HCT116 (cell line): ENCODE measurements around the gene TEX29. TPM values are rescaled to one million over a fixed set of nuclear protein-coding genes. Genes with fewer than 3 reads are reported as not detected.

Source experiments
- ATAC-seq: fragments of 200-7000 bp; cut with Tn5 transposase; 2 replicates; pipeline ENCODE4 v1.9.1; 2020; ENCODE audit warnings: mild to moderate bottlenecking, moderate library complexity
- BruUV-seq: library from RNA; stranded (reverse); fragments of 400-500 nt; replicated peaks from 2 replicates; lab custom pipeline; 2021; lab: Mats Ljungman, UMichigan
- CTCF ChIA-PET: fragments of 300-600 bp; sonication (Branson Sonifier 250); formaldehyde crosslinking; loops from one replicate; lab custom pipeline; 2021; ENCODE audit warnings: antibody characterized with exemption; lab: Charles Lee
- POLR2A ChIA-PET: fragments of 300-600, 350-600 bp; sonication (Branson Sonifier 250); formaldehyde crosslinking; loops from one replicate; lab custom pipeline; 2021; ENCODE audit warnings: antibody characterized with exemption; lab: Charles Lee
- RAD21 ChIA-PET, 2 experiments: fragments of 300-600 bp; sonication (Branson Sonifier 250); formaldehyde crosslinking; loops; one replicate each; lab custom pipeline; 2023; ENCODE audit warnings: low total read pairs in 2 of 2; ENCODE audit not compliant: uncharacterized antibody in 2 of 2, unreplicated experiment in 2 of 2, low non-redundant PET in 1 of 2; lab: Charles Lee
- DNase-seq: peaks from one replicate; pipeline ENCODE4 v3.0.0-alpha.2; 2010; ENCODE audit warnings: low read depth, low spot score
- H2AFZ ChIP-seq: fragments of 200-600 bp; shearing (Covaris generic), sonication (generic); 2 replicates; pipeline ENCODE4 v1.6.1; 2017; ENCODE audit warnings: low read depth, mixed run types, mixed read lengths, antibody characterized with exemption, low read length; ENCODE audit not compliant: poor library complexity, severe bottlenecking
- H3K27ac ChIP-seq: 2 replicates; pipeline ENCODE4 v1.5.1; 2012; ENCODE audit warnings: low read depth, low read length
- H3K27me3 ChIP-seq: fragments of 200-600 bp; sonication (generic); 2 replicates; pipeline ENCODE4 v1.6.1; 2016; ENCODE audit warnings: mixed run types, low read length, mixed read lengths; ENCODE audit not compliant: insufficient read depth
- H3K36me3 ChIP-seq, 2 experiments: fragments of 200-500 bp in 1 of 2; fragments of 200-600 bp in 1 of 2; sonication (Bioruptor generic) in 1 of 2; sonication (generic) in 1 of 2; 2 replicates each; pipeline versions ENCODE4 v1.5.1 to v1.6.1; 2014 to 2016; ENCODE audit warnings: low read length in 2 of 2, inconsistent platforms in 1 of 2, mixed read lengths in 1 of 2, mixed run types in 1 of 2; ENCODE audit not compliant: insufficient read depth in 2 of 2, control insufficient read depth in 1 of 2
- H3K4me1 ChIP-seq, 2 experiments: fragments of 200-600 bp in 1 of 2; sonication (generic) in 1 of 2; 2 replicates each; pipeline versions ENCODE4 v1.5.1 to v1.6.1; 2012 to 2017; ENCODE audit warnings: low read length in 2 of 2, inconsistent platforms in 1 of 2, mild to moderate bottlenecking in 1 of 2, mixed read lengths in 1 of 2, mixed run types in 1 of 2, moderate library complexity in 1 of 2; ENCODE audit not compliant: insufficient read depth in 2 of 2, control insufficient read depth in 1 of 2
- H3K4me2 ChIP-seq: fragments of 200-600 bp; sonication (generic); 2 replicates; pipeline ENCODE4 v1.6.1; 2017; ENCODE audit warnings: mixed run types, low read length, mixed read lengths
- H3K4me3 ChIP-seq, 2 experiments: fragments of 200-600 bp in 1 of 2; sonication (generic) in 1 of 2; replicated peaks in 1 of 2; 2 replicates each; pipeline ENCODE4 v1.5.1; 2011 to 2016; ENCODE audit warnings: low read length in 2 of 2, control low read depth in 1 of 2, low read depth in 1 of 2, mild to moderate bottlenecking in 1 of 2, mixed read lengths in 1 of 2, mixed run types in 1 of 2
- H3K79me2 ChIP-seq: fragments of 200-600 bp; sonication (generic); 2 replicates; pipeline ENCODE4 v1.6.1; 2017; ENCODE audit warnings: mild to moderate bottlenecking, mixed run types, low read length, moderate library complexity, mixed read lengths; ENCODE audit not compliant: insufficient read depth
- H3K9ac ChIP-seq: fragments of 200-600 bp; sonication (generic); 2 replicates; pipeline ENCODE4 v1.6.1; 2016; ENCODE audit warnings: low read length, mixed read lengths
- H3K9me2 ChIP-seq: fragments of 200-600 bp; sonication (generic), shearing (Covaris generic); 2 replicates; pipeline ENCODE4 v1.6.1; 2017; ENCODE audit warnings: mixed run types, mild to moderate bottlenecking, moderate library complexity; ENCODE audit not compliant: insufficient read depth
- H3K9me3 ChIP-seq, 2 experiments: fragments of 200-500 bp in 1 of 2; fragments of 200-600 bp in 1 of 2; sonication (Bioruptor generic) in 1 of 2; sonication (generic) in 1 of 2; 2 replicates each; pipeline ENCODE4 v1.6.1; 2014 to 2017; ENCODE audit warnings: low read length in 2 of 2, mixed read lengths in 2 of 2, inconsistent platforms in 1 of 2, low read depth in 1 of 2, mild to moderate bottlenecking in 1 of 2, mixed run types in 1 of 2, moderate library complexity in 1 of 2; ENCODE audit not compliant: control insufficient read depth in 1 of 2, insufficient read depth in 1 of 2
- H4K20me1 ChIP-seq: fragments of 200-600 bp; sonication (generic), shearing (Covaris generic); 2 replicates; pipeline ENCODE4 v1.6.1; 2017; ENCODE audit warnings: mixed run types, mild to moderate bottlenecking, moderate library complexity; ENCODE audit not compliant: insufficient read depth
- ATF3 ChIP-seq: IDR thresholded peaks from 2 replicates; pipeline ENCODE4 v1.6.1; 2012
- ELF1 ChIP-seq: IDR thresholded peaks from 2 replicates; pipeline ENCODE4 v1.6.1; 2012; ENCODE audit warnings: low read depth, borderline replicate concordance
- EZH2 ChIP-seq: fragments of 200-600 bp; sonication (generic); IDR thresholded peaks from 2 replicates; pipeline ENCODE4 v1.6.1; 2017; ENCODE audit warnings: antibody characterized with exemption, mixed run types
- FOSL1 ChIP-seq: IDR thresholded peaks from 2 replicates; pipeline ENCODE4 v1.6.1; 2012; ENCODE audit warnings: low read depth
- JUND ChIP-seq: IDR thresholded peaks from 2 replicates; pipeline ENCODE4 v1.6.1; 2012
- POLR2A ChIP-seq: IDR thresholded peaks from 2 replicates; pipeline ENCODE4 v1.7.0; 2011; ENCODE audit warnings: borderline replicate concordance; ENCODE audit not compliant: insufficient read depth, insufficient read length; ENCODE audit errors: extremely low read depth
- SRF ChIP-seq: IDR thresholded peaks from 2 replicates; pipeline ENCODE4 v1.6.1; 2012; ENCODE audit warnings: low read depth
- YY1 ChIP-seq: IDR thresholded peaks from 2 replicates; pipeline ENCODE4 v1.6.1; 2011; ENCODE audit warnings: low read length, low read depth, moderate library complexity, mild to moderate bottlenecking; ENCODE audit not compliant: insufficient replicate concordance; ENCODE audit errors: extremely low read depth
- ZBTB33 ChIP-seq: IDR thresholded peaks from 2 replicates; pipeline ENCODE4 v1.6.1; 2011; ENCODE audit warnings: mild to moderate bottlenecking, low read length, moderate library complexity; ENCODE audit not compliant: insufficient replicate concordance; ENCODE audit errors: extremely low read depth
- ZFX ChIP-seq: fragments of 450-650 bp; IDR thresholded peaks from 2 replicates; pipeline ENCODE4 v1.6.1; 2017
- ZNF274 ChIP-seq: fragments of 200-500 bp; sonication (Bioruptor generic); IDR thresholded peaks from 2 replicates; pipeline ENCODE4 v1.6.1; 2014; ENCODE audit warnings: mild to moderate bottlenecking, low read depth, low read length, inconsistent platforms
- intact Hi-C: fragments of 100-400 bp; cut with micrococcal nuclease; formaldehyde crosslinking; loops from 2 replicates; pipeline ENCODE4 v1.10.0; 2022
- total RNA-seq: library from RNA; stranded (reverse); gene quantifications from one replicate; pipeline ENCODE4 v1.2.1, GENCODE V29; 2021; ENCODE audit not compliant: unreplicated experiment

TEX29 gene
- total RNA-seq, 1 experiment from 2014 or later = not detected

GRCh38 chr13:111288276-111288675, 32.2 kb upstream of the TEX29 start:
- Histone ChIP-seq H3K79me2 (no peaks in the 10 kb centered on the region; the same call in 1 of the 2 replicates), H3K27ac (no peak overlapping the region), H3K9me2 (no peaks in the 10 kb centered on the region), H3K4me3 (no peak overlapping the region), H2AFZ (no peak overlapping the region), H3K9ac (no peak overlapping the region), H3K36me3 (peaks cover 19 to 24% of the 10 kb centered on the region in 2 experiments), H4K20me1 (no peaks in the 10 kb centered on the region), H3K4me1 (no peaks in the 10 kb centered on the region), H3K4me2 (no peak overlapping the region), H3K9me3 (no peaks in the 10 kb centered on the region)
- no peak for DNase-seq
- intact Hi-C loops = no loop called here
- BruUV-seq = no TSS peak
- ChIA-PET POLR2A (no interaction called here), CTCF (no interaction called here), RAD21 (no interaction called here)
- no peak for TF ChIP-seq FOSL1
- TF ChIP-seq, all 23 proteins: peak for 0
- H3K27me3 ChIP-seq = no peaks in the 10 kb centered on the region
- no peak for ATAC-seq

GRCh38 chr13:111289251-111289650, 31.2 kb upstream of the TEX29 start:
- DNase-seq = no peak
- CTCF ChIA-PET = no interaction called here

More at GRCh38 chr13:111289251-111289650, 31.2 kb upstream of the TEX29 start:
- Histone ChIP-seq H3K9me2 (no peaks in the 10 kb centered on the region), H3K27ac (no peak overlapping the region), H3K27me3 (no peaks in the 10 kb centered on the region), H3K9me3 (no peaks in the 10 kb centered on the region), H3K9ac (no peak overlapping the region), H3K4me3 (no peak overlapping the region), H3K79me2 (no peaks in the 10 kb centered on the region; the same call in 1 of the 2 replicates), H4K20me1 (no peaks in the 10 kb centered on the region), H2AFZ (no peak overlapping the region), H3K36me3 (peaks cover 16 to 24% of the 10 kb centered on the region in 2 experiments), H3K4me1 (no peaks in the 10 kb centered on the region), H3K4me2 (no peak overlapping the region)
- RAD21 ChIA-PET = no interaction called here
- ATAC-seq = no peak
- no TSS peak for BruUV-seq
- POLR2A ChIA-PET = no interaction called here
- TF ChIP-seq POLR2A = no peak
- TF ChIP-seq YY1 = no peak
- no peak for TF ChIP-seq ZBTB33
- TF ChIP-seq SRF = no peak
- TF ChIP-seq ZNF274 = no peak
- TF ChIP-seq ATF3 = no peak
- no peak for TF ChIP-seq ELF1
- no peak for TF ChIP-seq EZH2
- no peak for TF ChIP-seq FOSL1
- TF ChIP-seq ZFX = no peak
- TF ChIP-seq JUND = no peak
- intact Hi-C loops = no loop called here
